ENCODE results near the gene NXN.

Gene NXN

DNA sequence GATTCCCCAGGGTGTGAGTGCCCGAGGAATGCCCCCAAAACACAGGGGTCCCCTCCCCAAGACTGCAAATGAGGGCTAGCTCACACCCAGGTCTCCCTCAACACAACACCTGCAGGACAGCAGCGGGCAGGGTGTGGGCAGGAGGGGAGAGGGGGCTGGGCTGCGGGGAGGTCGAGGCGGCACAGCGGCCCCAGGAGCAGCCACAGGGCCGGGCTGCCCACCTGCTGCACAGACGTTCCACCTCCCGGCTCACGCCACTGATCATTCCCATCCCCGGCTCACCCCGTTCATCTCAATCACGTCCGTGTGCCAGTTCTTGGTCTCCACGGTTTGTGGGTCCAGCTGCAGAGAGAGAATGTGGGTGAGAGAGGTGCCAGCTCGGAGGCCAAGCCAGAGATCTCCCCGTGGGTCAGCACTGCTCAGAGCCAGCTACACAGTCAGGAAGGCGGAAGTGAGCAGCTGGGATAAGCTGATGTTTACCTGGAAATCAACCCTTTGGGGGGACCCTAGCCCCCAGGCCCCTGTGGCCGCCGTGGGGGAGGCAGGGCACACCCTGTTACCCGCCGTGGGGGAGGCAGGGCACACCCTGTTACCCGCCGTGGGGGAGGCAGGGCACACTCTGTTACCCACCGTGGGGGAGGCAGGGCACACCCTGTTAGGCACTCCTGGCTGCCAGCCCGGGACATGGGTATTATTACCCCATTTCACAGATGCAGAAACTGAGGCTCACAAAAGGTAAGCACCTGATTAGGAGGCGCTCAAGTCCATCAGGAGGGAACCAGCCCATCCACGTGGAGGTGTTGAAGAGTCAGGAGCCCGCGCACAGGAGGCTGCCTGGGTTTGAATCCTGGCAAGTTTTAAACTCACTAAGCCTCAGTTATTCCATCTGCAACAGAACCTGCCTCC is 33.5 kb upstream of the NXN start:
- H3K4me1 ChIP-seq (ENCODE audit: control insufficient read depth, insufficient read depth, low read length), result no peaks in the 10 kb centered on the region
- H3K4me2 ChIP-seq (ENCODE audit: low read length), result no peak overlapping the region
- H3K9ac ChIP-seq (ENCODE audit: low read depth, low read length), result no peak overlapping the region
- no peaks in the 10 kb centered on the region for H3K9me3 ChIP-seq (replicated peaks; ENCODE audit: low read length)
- no peak overlapping the region for H3K4me3 ChIP-seq (ENCODE audit: low read length)
- no peaks in the 10 kb centered on the region for H3K27me3 ChIP-seq (ENCODE audit: control insufficient read depth, insufficient read depth, low read length)
- H3K36me3 ChIP-seq (ENCODE audit: insufficient read depth, low read length), result peaks cover 19% of the 10 kb centered on the region

DNA sequence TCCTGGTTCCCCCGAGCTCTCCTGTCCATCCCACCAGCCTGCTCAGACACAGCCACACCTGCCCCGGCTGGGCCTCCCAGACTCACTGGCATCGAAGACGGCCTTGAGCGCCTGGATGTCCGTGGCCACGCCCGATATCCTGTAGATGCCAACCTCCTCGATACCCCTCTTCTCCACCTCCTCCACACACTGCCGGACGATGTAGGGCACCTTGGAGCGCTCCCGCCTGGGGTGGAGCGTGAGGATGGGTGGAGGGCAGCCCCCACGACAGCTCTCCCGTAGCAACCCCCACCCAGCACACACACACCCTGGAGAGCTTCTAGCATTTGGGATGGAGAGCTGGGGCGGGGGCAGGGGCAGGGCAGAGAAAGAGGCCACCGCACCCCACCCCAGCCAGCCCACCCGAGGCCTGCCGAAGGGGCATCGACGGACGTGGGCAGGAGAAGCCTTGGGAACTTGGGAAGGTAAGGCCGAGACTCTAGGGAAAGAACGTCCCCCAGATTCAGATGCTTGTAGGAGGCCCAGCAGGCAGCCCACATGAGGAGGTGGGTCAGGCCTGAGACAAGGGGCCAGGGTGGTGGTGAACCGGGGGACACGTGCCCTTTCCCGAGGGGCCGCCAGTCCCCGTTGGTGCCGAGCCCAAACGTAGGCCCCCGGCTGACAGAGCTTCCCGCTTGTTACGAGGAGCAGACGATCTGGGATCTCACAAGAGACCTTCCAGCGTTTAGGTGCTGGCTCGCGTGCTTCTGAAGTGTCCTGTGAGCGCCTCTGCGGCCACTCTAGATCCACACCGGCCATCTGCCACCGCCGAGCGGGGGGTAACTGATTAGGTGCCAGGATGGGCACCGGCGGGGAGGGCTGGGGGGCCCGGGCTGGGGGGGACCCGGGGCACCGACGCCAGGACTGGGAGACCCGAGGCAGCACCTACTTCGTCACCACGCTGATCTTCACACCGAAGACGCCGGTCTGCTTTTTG is 32.5 kb upstream of the NXN start:
- Histone ChIP-seq H3K4me2 (ENCODE audit: low read length) (no peak overlapping the region), H3K4me1 (ENCODE audit: control insufficient read depth, insufficient read depth, low read length) (no peaks in the 10 kb centered on the region), H3K36me3 (ENCODE audit: insufficient read depth, low read length) (peaks cover 30% of the 10 kb centered on the region), H3K4me3 (ENCODE audit: low read length) (no peak overlapping the region), H3K27me3 (ENCODE audit: control insufficient read depth, insufficient read depth, low read length) (no peaks in the 10 kb centered on the region), H3K9me3 (replicated peaks; ENCODE audit: low read length) (no peaks in the 10 kb centered on the region), H3K9ac (ENCODE audit: low read depth, low read length) (no peak overlapping the region)

DNA sequence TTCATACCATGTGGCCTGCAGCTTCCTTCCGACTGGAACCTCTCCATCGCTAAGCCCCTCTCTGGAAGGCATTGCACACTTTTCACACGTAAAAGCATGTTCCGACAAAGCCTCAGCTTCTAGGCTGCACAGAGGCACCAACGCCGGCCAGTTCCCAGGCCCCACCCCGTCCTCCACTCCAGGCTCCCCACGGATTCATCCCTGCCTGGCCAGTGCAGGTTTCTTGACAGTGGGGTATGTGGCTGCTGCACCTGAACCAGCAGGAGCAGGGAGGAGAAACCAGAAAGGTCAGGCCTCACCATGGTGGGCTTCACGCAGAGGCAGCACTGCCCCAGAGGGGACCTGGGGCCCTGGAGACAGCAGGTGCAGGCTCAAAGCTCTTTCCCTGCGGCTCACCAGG is 31.6 kb upstream of the NXN start:
- Histone ChIP-seq H3K4me1 (ENCODE audit: control insufficient read depth, insufficient read depth, low read length) (peaks cover 4% of the 10 kb centered on the region), H3K9ac (ENCODE audit: low read depth, low read length) (no peak overlapping the region), H3K4me2 (ENCODE audit: low read length) (no peak overlapping the region), H3K36me3 (ENCODE audit: insufficient read depth, low read length) (peaks cover 34% of the 10 kb centered on the region), H3K27me3 (ENCODE audit: control insufficient read depth, insufficient read depth, low read length) (no peaks in the 10 kb centered on the region), H3K9me3 (replicated peaks; ENCODE audit: low read length) (no peaks in the 10 kb centered on the region), H3K4me3 (ENCODE audit: low read length) (no peak overlapping the region)

DNA sequence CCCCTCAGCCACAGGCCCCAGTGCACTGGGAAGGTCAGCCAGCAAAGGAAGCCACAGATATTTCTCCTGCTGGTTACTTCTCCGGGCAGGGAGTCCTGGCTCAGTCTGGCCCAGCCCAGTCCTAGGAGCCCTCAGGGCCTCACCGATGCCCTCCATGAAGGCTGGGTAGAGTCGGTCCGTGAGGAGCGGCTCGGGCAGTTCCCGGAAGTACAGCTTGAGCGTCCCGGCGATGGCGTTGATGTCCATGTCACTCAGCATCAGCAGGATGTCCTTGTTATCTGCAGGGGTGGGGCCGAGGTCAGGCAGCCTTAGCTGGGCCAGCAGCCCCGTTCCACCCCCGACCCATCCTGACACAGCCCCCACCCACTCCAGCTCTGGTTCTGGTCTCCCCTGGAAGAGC is 31.0 kb upstream of the NXN start:
- H3K9ac ChIP-seq (ENCODE audit: low read depth, low read length), result no peak overlapping the region
- H3K4me1 ChIP-seq (ENCODE audit: control insufficient read depth, insufficient read depth, low read length), result peaks cover 9% of the 10 kb centered on the region
- no peak overlapping the region for H3K4me3 ChIP-seq (ENCODE audit: low read length)
- peaks cover 36% of the 10 kb centered on the region for H3K36me3 ChIP-seq (ENCODE audit: insufficient read depth, low read length)
- no peak overlapping the region for H3K4me2 ChIP-seq (ENCODE audit: low read length)
- H3K27me3 ChIP-seq (ENCODE audit: control insufficient read depth, insufficient read depth, low read length), result no peaks in the 10 kb centered on the region
- no peaks in the 10 kb centered on the region for H3K9me3 ChIP-seq (replicated peaks; ENCODE audit: low read length)

DNA sequence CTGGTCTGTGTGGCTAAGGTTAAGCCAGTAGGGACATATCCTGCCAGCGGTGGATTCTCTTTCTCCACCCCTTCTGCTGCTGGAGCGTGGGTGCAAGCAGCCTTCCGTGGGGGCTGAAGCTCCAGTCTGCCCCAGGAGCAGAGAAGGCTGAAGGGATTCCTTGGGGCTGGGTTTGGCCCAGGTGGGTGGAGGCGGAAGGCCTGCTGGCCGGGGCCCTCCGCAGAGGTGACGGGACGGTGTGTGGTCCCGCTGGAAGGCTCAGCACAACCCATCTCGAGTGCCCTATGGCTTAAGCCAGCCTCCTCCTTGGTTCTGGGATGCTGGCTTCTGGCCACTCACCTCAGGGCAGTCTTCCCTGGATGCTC is 30.5 kb upstream of the NXN start:
- Histone ChIP-seq H3K27me3 (ENCODE audit: control insufficient read depth, insufficient read depth, low read length) (no peaks in the 10 kb centered on the region), H3K9ac (ENCODE audit: low read depth, low read length) (no peak overlapping the region), H3K4me3 (ENCODE audit: low read length) (no peak overlapping the region), H3K4me2 (ENCODE audit: low read length) (no peak overlapping the region), H3K36me3 (ENCODE audit: insufficient read depth, low read length) (peaks cover 38% of the 10 kb centered on the region), H3K9me3 (replicated peaks; ENCODE audit: low read length) (no peaks in the 10 kb centered on the region), H3K4me1 (ENCODE audit: control insufficient read depth, insufficient read depth, low read length) (peaks cover 15% of the 10 kb centered on the region)

DNA sequence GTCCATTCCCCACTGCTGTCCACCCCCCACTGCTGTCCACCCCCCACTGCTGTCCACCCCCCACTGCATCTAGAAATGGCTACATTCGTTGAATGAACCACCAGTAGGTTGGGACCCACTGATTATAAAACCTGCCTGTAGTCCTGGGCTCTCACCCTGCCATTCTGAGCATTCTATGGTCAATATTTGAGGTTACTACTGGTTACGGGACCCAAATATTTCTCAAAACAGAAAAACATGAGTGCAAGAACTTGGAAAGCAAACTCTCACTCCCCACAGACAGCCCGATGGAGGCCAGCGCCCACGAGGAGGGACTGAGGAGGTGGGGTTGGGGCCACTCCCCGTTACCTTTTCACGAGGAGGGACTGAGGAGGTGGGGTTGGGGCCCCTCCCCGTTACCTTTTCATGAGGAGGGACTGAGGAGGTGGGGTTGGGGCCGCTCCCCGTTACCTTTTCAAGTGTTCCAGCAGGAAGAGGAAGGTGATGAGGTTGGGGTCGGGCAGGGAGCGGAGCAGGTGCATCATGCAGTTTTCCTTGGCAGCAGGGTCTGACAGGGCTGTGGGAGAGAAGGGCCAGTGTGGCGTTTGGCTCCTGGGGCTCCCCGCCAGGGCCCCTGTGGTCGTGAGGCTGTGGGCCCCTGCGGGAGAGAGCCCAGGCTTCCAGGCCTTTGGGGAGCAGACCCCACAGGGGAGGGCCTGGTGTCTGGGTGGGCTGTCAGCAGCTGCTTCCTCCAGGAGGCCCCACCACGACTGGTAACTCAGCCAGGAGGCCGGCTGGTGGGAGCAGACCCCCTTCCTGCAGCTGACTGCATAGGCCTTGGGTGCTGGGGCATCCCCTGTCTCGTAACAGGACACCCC is 29.9 kb upstream of the NXN start:
- Histone ChIP-seq H3K27me3 (ENCODE audit: control insufficient read depth, insufficient read depth, low read length) (no peaks in the 10 kb centered on the region), H3K4me2 (ENCODE audit: low read length) (no peak overlapping the region), H3K36me3 (ENCODE audit: insufficient read depth, low read length) (peaks cover 42% of the 10 kb centered on the region), H3K4me1 (ENCODE audit: control insufficient read depth, insufficient read depth, low read length) (peaks cover 16% of the 10 kb centered on the region), H3K9me3 (replicated peaks; ENCODE audit: low read length) (no peaks in the 10 kb centered on the region), H3K4me3 (ENCODE audit: low read length) (no peak overlapping the region), H3K9ac (ENCODE audit: low read depth, low read length) (no peak overlapping the region)

DNA sequence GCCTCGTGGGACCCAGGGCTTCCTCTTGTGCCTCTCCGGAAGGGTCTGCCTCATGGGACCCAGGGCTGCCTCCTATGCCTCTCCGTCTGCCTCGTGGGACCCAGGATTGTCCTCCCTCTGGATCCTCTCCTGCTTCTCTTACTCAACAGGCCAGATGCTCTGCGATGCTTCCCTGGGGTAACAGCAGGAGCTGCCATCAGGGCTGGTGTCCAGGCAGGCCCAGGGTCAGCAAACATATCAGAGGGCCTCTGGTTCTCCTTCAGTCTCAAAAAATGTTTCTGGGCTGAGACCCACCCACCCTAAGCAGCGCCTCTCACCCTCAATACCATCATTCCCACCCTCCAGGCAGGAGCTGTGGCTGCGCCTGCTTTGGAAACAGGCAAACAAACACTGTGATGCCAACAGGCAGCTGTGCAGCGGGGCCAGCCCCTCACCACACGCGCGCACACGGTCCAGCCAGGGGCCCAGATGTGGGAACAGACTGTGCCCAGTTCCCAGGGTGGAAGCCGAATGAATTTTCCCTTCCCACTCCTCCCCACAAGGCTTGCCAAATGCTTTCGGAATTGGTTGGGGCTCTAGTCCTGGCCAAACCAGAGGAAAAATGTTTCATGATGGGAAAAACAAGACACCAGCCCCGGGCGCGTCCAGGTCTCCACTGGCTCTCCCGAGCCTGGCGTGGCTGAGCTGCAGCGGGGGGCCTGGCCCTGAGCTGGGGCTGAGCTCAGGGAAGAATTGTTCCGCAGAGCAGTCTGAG is 28.6 kb upstream of the NXN start:
- peaks cover 55% of the 10 kb centered on the region for H3K36me3 ChIP-seq (ENCODE audit: insufficient read depth, low read length)
- peaks cover 28% of the 10 kb centered on the region for H3K4me1 ChIP-seq (ENCODE audit: control insufficient read depth, insufficient read depth, low read length)
- H3K4me2 ChIP-seq (ENCODE audit: low read length), result no peak overlapping the region
- no peak overlapping the region for H3K9ac ChIP-seq (ENCODE audit: low read depth, low read length)
- no peak overlapping the region for H3K4me3 ChIP-seq (ENCODE audit: low read length)
- no peaks in the 10 kb centered on the region for H3K9me3 ChIP-seq (replicated peaks; ENCODE audit: low read length)
- no peaks in the 10 kb centered on the region for H3K27me3 ChIP-seq (ENCODE audit: control insufficient read depth, insufficient read depth, low read length)

DNA sequence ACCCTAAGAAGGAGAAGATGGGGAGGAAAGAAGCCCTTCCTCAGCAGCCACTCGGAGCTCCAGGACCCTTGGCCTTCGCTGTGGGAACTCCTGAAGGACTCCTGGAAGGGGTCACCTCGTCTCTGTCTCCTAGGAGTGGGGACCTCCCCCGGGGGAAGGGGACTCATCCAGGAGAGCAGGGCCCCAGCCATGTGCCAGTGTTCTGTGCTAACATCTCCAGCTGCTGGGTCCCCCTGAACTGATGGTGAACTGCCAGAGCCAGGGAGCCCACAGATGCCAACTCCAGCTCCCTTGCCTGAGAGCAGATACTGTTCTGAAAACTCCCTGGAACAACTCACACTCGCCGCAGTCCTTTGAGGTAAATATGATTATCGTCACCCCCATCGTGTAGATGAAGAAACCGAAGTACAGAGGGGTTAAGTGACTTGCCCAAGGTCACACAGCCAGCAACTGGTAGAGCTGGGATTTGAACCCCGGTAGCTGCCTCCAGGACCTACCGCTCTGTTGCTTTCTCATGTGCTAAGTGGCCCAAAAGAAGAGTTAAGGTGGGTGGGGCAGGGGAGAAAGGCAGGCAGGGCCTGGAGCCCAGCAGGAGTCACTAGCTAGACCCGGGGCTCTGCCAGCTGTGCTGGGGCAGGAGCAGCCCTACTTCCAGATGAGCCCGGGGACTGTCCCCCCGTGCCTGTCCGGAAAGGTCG is 27.9 kb upstream of the NXN start:
- peaks cover 57% of the 10 kb centered on the region for H3K36me3 ChIP-seq (ENCODE audit: insufficient read depth, low read length)
- no peak overlapping the region for H3K9ac ChIP-seq (ENCODE audit: low read depth, low read length)
- no peak overlapping the region for H3K4me3 ChIP-seq (ENCODE audit: low read length)
- H3K4me1 ChIP-seq (ENCODE audit: control insufficient read depth, insufficient read depth, low read length), result peaks cover 36% of the 10 kb centered on the region
- H3K27me3 ChIP-seq (ENCODE audit: control insufficient read depth, insufficient read depth, low read length), result no peaks in the 10 kb centered on the region
- no peak overlapping the region for H3K4me2 ChIP-seq (ENCODE audit: low read length)
- H3K9me3 ChIP-seq (replicated peaks; ENCODE audit: low read length), result no peaks in the 10 kb centered on the region

DNA sequence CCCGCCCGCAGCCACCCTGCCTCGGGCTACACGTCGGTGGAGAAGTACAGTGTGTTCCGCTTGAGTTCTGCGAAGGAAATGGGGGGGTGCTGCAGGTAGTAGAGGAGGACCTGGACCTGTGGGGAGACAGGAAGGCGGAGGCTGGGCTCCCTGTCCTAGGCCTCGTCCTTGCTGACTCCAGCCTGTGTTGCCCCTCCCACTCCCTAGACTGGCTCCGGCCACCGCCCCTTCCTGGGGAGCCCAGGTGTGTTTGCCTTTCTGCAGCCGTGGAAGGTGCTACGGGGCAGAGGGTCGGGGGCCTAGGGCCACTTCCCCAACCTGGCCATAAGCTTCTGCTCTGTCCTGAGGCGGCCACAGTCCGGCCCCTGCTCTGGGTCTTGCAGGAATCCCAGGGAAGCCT is 26.5 kb upstream of the NXN start:
- Histone ChIP-seq H3K4me3 (ENCODE audit: low read length) (no peak overlapping the region), H3K4me1 (ENCODE audit: control insufficient read depth, insufficient read depth, low read length) (peaks cover 50% of the 10 kb centered on the region), H3K9me3 (replicated peaks; ENCODE audit: low read length) (no peaks in the 10 kb centered on the region), H3K27me3 (ENCODE audit: control insufficient read depth, insufficient read depth, low read length) (no peaks in the 10 kb centered on the region), H3K36me3 (ENCODE audit: insufficient read depth, low read length) (peaks cover 57% of the 10 kb centered on the region), H3K9ac (ENCODE audit: low read depth, low read length) (peak overlapping the region; percentile 5), H3K4me2 (ENCODE audit: low read length) (peak overlapping the region; percentile 62)

DNA sequence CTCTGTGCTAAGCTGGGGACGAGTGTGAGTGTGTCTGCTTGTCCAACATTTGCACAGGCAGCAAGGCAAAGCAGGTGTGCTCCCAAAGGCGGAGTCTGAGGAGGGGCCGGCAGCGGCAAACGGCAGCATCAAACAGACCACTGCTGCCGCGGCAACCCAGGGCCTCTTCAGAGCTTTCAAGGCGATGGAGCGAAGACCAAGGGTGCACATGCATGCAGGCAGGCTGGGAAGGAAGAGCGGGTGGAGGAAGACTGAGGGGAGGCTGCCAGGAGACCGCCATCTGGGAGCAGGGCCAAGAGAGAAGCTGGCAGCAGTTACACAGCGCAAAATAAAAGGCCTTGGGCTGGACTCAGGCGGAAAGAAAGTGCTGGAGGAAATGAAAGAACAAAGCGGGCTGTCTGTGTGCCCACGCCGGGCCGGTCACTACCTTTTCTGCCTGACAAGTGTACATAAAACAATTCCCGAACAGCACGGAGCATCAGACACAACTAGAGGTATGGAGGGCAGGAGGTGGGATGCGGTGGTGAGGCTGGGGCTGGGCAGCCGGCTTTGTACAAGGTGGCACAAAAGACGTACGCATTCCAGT is 25.9 kb upstream of the NXN start:
- H3K4me3 ChIP-seq (ENCODE audit: low read length), result peak overlapping the region; percentile 9
- peaks cover 56% of the 10 kb centered on the region for H3K4me1 ChIP-seq (ENCODE audit: control insufficient read depth, insufficient read depth, low read length)
- H3K36me3 ChIP-seq (ENCODE audit: insufficient read depth, low read length), result peaks cover 59% of the 10 kb centered on the region
- H3K27me3 ChIP-seq (ENCODE audit: control insufficient read depth, insufficient read depth, low read length), result no peaks in the 10 kb centered on the region
- H3K4me2 ChIP-seq (ENCODE audit: low read length), result peak overlapping the region; percentile 62
- no peaks in the 10 kb centered on the region for H3K9me3 ChIP-seq (replicated peaks; ENCODE audit: low read length)
- H3K9ac ChIP-seq (ENCODE audit: low read depth, low read length), result peak overlapping the region; percentile 5

Measured in skeletal muscle satellite cell (primary cell).